GM12891 (cell line): Measurements from ENCODE around the gene COL15A1.

Experiments used
- POLR2A ChIP-seq: IDR thresholded peaks from 2 replicates; pipeline ENCODE4 v1.6.1; 2011; ENCODE audit warnings: low read depth, low read length, control low read depth
- POLR2AphosphoS5 ChIP-seq: IDR thresholded peaks from 2 replicates; pipeline ENCODE4 v1.6.1; 2011; ENCODE audit warnings: low read depth, low read length, control low read depth
- POU2F2 ChIP-seq: IDR thresholded peaks from 2 replicates; pipeline ENCODE4 v1.6.1; 2011; ENCODE audit warnings: low read depth, mild to moderate bottlenecking, control low read depth, low read length, moderate library complexity
- TAF1 ChIP-seq: IDR thresholded peaks from 2 replicates; pipeline ENCODE4 v1.6.1; 2011; ENCODE audit warnings: low read depth, low read length, control low read depth

DNA sequence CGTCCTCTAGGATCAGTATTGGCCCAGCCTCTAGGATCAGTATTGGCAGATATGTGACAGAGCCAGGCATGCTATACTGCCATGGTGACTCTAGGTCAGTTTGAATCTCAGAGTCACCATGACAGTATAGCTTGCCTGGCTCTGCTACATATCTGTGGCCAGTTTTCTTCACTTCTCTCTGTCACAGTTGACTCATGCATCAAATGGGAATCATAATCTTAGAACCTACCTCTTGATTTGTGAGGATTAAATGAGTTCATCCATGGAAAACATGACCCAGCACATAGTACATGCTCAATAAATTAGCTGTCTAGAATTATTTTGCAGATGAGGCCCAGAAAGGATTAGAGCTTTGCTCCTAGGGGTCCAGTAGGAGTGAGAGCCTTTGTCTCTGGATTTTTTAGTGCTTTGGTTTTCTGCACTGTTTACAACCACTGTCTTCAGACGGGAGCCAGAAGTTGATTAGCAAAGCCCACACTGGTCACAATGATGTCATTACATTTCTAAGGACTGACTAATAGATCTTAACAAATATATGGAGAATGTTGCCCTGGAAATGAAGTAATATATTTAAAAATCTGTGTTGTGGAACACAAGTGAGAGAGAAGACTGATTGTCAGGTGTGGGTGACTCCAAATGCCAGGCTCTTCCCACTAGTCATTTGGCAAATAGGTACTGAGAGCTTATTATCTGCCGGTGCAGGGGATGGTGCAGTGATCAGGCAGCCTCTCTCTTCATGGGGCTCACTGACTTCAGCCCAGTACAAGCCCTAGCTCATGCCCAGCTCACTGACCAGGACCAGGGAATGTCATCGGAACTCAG is 76.0 kb downstream of the COL15A1 start:
- TF ChIP-seq POLR2A (no peak), POLR2AphosphoS5 (no peak), POU2F2 (no peak), TAF1 (no peak)
